ENCODE results near the gene KNTC1.

GRCh38 chr12:122503783-122504590 is 23.1 kb upstream of the KNTC1 start:
- no peak for TF ChIP-seq CTCF (conservative IDR thresholded peaks at IDR 0.05 in 1 of 2, IDR thresholded peaks at IDR 0.05 in 1 of 2; ENCODE audit: extremely low read depth in 1 of 2, insufficient read depth in 1 of 2, low read depth in 1 of 2, low read length in 2 of 2)
- TF ChIP-seq EZH2 (IDR thresholded peaks at IDR 0.05; ENCODE audit: borderline replicate concordance, low read length), result no peak
